C4-2B (cell line): ENCODE data around the gene GRIN1.
"Not testable (repeated sequence)": the region's sequence is repeated elsewhere in the genome, so short reads cannot be mapped to it uniquely, and the experiment has no call there.

Source experiments
- CTCF ChIP-seq: fragments of 450-650 bp; conservative IDR thresholded peaks from 2 replicates; pipeline ENCODE4 v1.5.1; 2017; ENCODE audit warnings: mild to moderate bottlenecking
- ZFX ChIP-seq: fragments of 450-650 bp; IDR thresholded peaks from 2 replicates; pipeline ENCODE4 v1.6.1; 2017

GRCh38 chr9:137123952-137124462 lies 14.9 kb upstream of the GRIN1 start:
- TF ChIP-seq CTCF, ZFX: not testable (repeated sequence)
